Measurements from ENCODE around the gene TEAD1.

- TF ChIP-seq POLR2A (IDR thresholded peaks at IDR 0.05), result no peak
- TF ChIP-seq CTCF (IDR thresholded peaks at IDR 0.05), result no peak
These were observed 191.8 kb downstream of the TEAD1 start for GRCh38 chr11:12865863-12866595.
